CD14-positive monocyte (primary cell): Measurements from ENCODE around the gene GTPBP4. TPM values are rescaled to one million over a fixed set of nuclear protein-coding genes. Genes with fewer than 3 reads are reported as not detected.

ENCODE experiments used
- DNase-seq, 3 donors: peaks; one replicate each; pipeline ENCODE4 v3.0.0-alpha.2; 2011 to 2022
- H2AFZ ChIP-seq: 2 replicates; pipeline ENCODE4 v1.6.0; 2012; ENCODE audit warnings: mild to moderate bottlenecking, low read depth, low read length, inconsistent platforms; ENCODE audit not compliant: insufficient read depth, poor library complexity, severe bottlenecking
- H3K27ac ChIP-seq, 2 donors: 1 replicate in 1 of 2; 2 replicates in 1 of 2; pipeline ENCODE4 v1.5.1; 2012 to 2013; ENCODE audit warnings: low read length in 2 of 2, control low read depth in 1 of 2, inconsistent platforms in 1 of 2, low read depth in 1 of 2, mild to moderate bottlenecking in 1 of 2
- H3K27me3 ChIP-seq, 2 donors: one replicate each; pipeline versions ENCODE4 v1.6.0 to v1.6.1; 2011 to 2013; ENCODE audit warnings: low read length in 2 of 2; ENCODE audit not compliant: control insufficient read depth in 2 of 2, insufficient read depth in 2 of 2
- H3K36me3 ChIP-seq, 2 donors: replicated peaks in 1 of 2; 1 replicate in 1 of 2; 2 replicates in 1 of 2; pipeline versions ENCODE4 v1.5.1 to v1.6.1; 2012 to 2013; ENCODE audit warnings: low read length in 2 of 2, control low read depth in 1 of 2, inconsistent platforms in 1 of 2, mild to moderate bottlenecking in 1 of 2; ENCODE audit not compliant: insufficient read depth in 2 of 2, control insufficient read depth in 1 of 2
- H3K4me1 ChIP-seq, 2 donors: 1 replicate in 1 of 2; 2 replicates in 1 of 2; pipeline versions ENCODE4 v1.5.1 to v1.6.1; 2012 to 2013; ENCODE audit warnings: low read length in 2 of 2, control low read depth in 1 of 2, inconsistent platforms in 1 of 2, mild to moderate bottlenecking in 1 of 2, moderate library complexity in 1 of 2; ENCODE audit not compliant: insufficient read depth in 2 of 2, control insufficient read depth in 1 of 2
- H3K4me2 ChIP-seq: replicated peaks from 2 replicates; pipeline ENCODE3; 2012; ENCODE audit warnings: low read length, moderate library complexity, mild to moderate bottlenecking; ENCODE audit not compliant: poor library complexity, severe bottlenecking; ENCODE audit errors: extremely low read depth
- H3K4me3 ChIP-seq, 3 experiments: fragments of 200-600 bp in 1 of 3; sonication (generic) in 1 of 3; replicated peaks in 1 of 3; 1 replicate in 2 of 3; 2 replicates in 1 of 3; pipeline ENCODE4 v1.5.1; 2011 to 2013; ENCODE audit warnings: low read length in 3 of 3, mild to moderate bottlenecking in 3 of 3, control low read depth in 2 of 3, low read depth in 2 of 3, inconsistent platforms in 1 of 3, moderate library complexity in 1 of 3
- H3K79me2 ChIP-seq: 2 replicates; pipeline ENCODE4 v1.6.0; 2012; ENCODE audit warnings: mild to moderate bottlenecking, control low read depth, inconsistent platforms, low read length, moderate library complexity; ENCODE audit not compliant: insufficient read depth
- H3K9ac ChIP-seq: 2 replicates; pipeline ENCODE4 v1.6.0; 2017; ENCODE audit warnings: low read length, mild to moderate bottlenecking; ENCODE audit not compliant: insufficient read depth, poor library complexity, severe bottlenecking
- H3K9me3 ChIP-seq, 2 donors: replicated peaks in 1 of 2; 1 replicate in 1 of 2; 2 replicates in 1 of 2; pipeline versions ENCODE4 v1.5.1 to v1.6.1; 2012 to 2013; ENCODE audit warnings: low read length in 2 of 2, control low read depth in 1 of 2; ENCODE audit not compliant: control insufficient read depth in 1 of 2, insufficient read depth in 1 of 2
- H4K20me1 ChIP-seq: 2 replicates; pipeline ENCODE4 v1.6.0; 2012; ENCODE audit warnings: mild to moderate bottlenecking, low read length, control low read depth, moderate library complexity; ENCODE audit not compliant: insufficient read depth
- H3K27ac Mint-ChIP-seq, 7 donors: one replicate each; pipeline ENCODE4 v1.8.0; 2020; ENCODE audit warnings: mild to moderate bottlenecking in 7 of 7, mixed read lengths in 7 of 7, moderate library complexity in 6 of 7, inconsistent platforms in 2 of 7
- H3K27me3 Mint-ChIP-seq, 3 donors: one replicate each; pipeline ENCODE4 v1.8.0; 2021 to 2022; ENCODE audit warnings: low read depth in 3 of 3, mild to moderate bottlenecking in 3 of 3, mixed read lengths in 3 of 3, moderate library complexity in 3 of 3, inconsistent platforms in 1 of 3
- H3K36me3 Mint-ChIP-seq, 2 donors: one replicate each; pipeline ENCODE4 v1.8.0; 2020; ENCODE audit warnings: mixed read lengths in 2 of 2, inconsistent platforms in 1 of 2, mild to moderate bottlenecking in 1 of 2
- H3K4me1 Mint-ChIP-seq: one replicate; pipeline ENCODE4 v1.8.0; 2020; ENCODE audit warnings: mild to moderate bottlenecking, mixed read lengths
- H3K4me3 Mint-ChIP-seq, 2 donors: one replicate each; pipeline ENCODE4 v1.8.0; 2020; ENCODE audit warnings: mild to moderate bottlenecking in 2 of 2, mixed read lengths in 2 of 2, moderate library complexity in 1 of 2
- H3K9me3 Mint-ChIP-seq, 7 donors: one replicate each; pipeline ENCODE4 v1.8.0; 2020 to 2022; ENCODE audit warnings: mixed read lengths in 7 of 7, mild to moderate bottlenecking in 6 of 7, moderate library complexity in 6 of 7, inconsistent platforms in 2 of 7
- WGBS: methylation state at CpG from one replicate; pipeline ENCODE4 v1.1.5; 2013; ENCODE audit warnings: missing lambda C conversion rate; ENCODE audit not compliant: insufficient coverage; 5-methylcytosine and 5-hydroxymethylcytosine counted together
- intact Hi-C, 2 donors: fragments of 100-400 bp; cut with micrococcal nuclease; formaldehyde crosslinking; loops; one replicate each; pipeline versions ENCODE4 v1.15.0 to v1.15.1; 2023
- polyA plus RNA-seq, 3 donors: library from polyadenylated mRNA; depleted of rRNA in 1 of 3; unstranded in 2 of 3; stranded (reverse) in 1 of 3; fragments of 300-500 nt in 2 of 3; fragments of >200 nt in 1 of 3; fragmentation: Illumina TruSeq in 2 of 3; gene quantifications; 1 replicate in 2 of 3; 2 replicates in 1 of 3; pipeline ENCODE4 v1.2.3, GENCODE V29; 2012 to 2021
- TF ChIP-seq, protein P1 (sequence below): fragments of 200-600 bp; IDR thresholded peaks from one replicate; pipeline ENCODE4 v1.8.0; 2022; ENCODE audit warnings: antibody characterized with exemption, mild to moderate bottlenecking

The GTPBP4 gene
- polyA plus RNA-seq, 3 donors: 9.9 to 16.1 (median 12.2) TPM

DNA sequence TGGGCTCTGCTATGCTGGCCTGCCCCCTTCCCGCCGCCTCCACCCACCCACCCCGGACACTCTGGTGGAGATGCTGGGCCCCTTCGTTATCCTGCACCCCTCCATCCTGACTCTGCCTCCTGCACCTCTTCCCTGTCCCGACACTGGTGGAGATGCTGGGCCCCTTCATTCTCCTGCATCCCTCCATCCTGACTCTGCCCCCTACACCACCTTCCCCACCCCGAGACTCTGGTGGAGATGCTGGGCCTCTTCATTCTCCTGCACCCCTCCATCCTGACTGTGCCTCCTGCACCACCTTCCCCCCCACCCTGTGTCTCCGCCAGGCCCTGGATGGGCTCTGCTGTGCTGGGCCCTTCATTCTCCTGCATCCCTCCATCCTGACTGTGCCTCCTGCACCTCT is 22.5 kb downstream of the GTPBP4 start:
- H3K27ac ChIP-seq: no peak overlapping the region
- 97% methylated on average over 4 of the region's 7 CpGs for WGBS
- H3K4me3 ChIP-seq: no peak overlapping the region
- no peaks in the 10 kb centered on the region for H4K20me1 ChIP-seq
- H3K4me3 Mint-ChIP-seq: no peak overlapping the region
- no peaks in the 10 kb centered on the region for H3K9me3 ChIP-seq
- H3K4me1 Mint-ChIP-seq: no peaks in the 10 kb centered on the region
- DNase-seq: no peak
- H3K9me3 Mint-ChIP-seq: no peaks in the 10 kb centered on the region
- no peaks in the 10 kb centered on the region for H3K27me3 Mint-ChIP-seq
- H3K27ac Mint-ChIP-seq: peak overlapping the region in 1 of 7 donors; percentile 0
- intact Hi-C loops: no loop called here
- no peak overlapping the region for H3K4me2 ChIP-seq
- H3K27me3 ChIP-seq: no peaks in the 10 kb centered on the region
- TF ChIP-seq, protein P1, sequence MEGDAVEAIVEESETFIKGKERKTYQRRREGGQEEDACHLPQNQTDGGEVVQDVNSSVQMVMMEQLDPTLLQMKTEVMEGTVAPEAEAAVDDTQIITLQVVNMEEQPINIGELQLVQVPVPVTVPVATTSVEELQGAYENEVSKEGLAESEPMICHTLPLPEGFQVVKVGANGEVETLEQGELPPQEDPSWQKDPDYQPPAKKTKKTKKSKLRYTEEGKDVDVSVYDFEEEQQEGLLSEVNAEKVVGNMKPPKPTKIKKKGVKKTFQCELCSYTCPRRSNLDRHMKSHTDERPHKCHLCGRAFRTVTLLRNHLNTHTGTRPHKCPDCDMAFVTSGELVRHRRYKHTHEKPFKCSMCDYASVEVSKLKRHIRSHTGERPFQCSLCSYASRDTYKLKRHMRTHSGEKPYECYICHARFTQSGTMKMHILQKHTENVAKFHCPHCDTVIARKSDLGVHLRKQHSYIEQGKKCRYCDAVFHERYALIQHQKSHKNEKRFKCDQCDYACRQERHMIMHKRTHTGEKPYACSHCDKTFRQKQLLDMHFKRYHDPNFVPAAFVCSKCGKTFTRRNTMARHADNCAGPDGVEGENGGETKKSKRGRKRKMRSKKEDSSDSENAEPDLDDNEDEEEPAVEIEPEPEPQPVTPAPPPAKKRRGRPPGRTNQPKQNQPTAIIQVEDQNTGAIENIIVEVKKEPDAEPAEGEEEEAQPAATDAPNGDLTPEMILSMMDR: no peak
- H3K36me3 ChIP-seq: peaks cover 90 to 100% of the 10 kb centered on the region in 2 donors
- H2AFZ ChIP-seq: no peak overlapping the region
- H3K79me2 ChIP-seq: no peaks in the 10 kb centered on the region
- peaks cover 83 to 92% of the 10 kb centered on the region in 2 donors for H3K36me3 Mint-ChIP-seq
- H3K4me1 ChIP-seq: no peaks in the 10 kb centered on the region
- no peak overlapping the region for H3K9ac ChIP-seq

- DNase-seq: no peak
- no peak overlapping the region for H3K27ac ChIP-seq
- WGBS: 96% methylated on average over 14 of the region's 16 CpGs
These were observed 23.5 kb downstream of the GTPBP4 start for GRCh38 chr10:1011696-1012095.

More at GRCh38 chr10:1011696-1012095, 23.5 kb downstream of the GTPBP4 start:
- no peaks in the 10 kb centered on the region for H3K4me1 ChIP-seq
- TF ChIP-seq, protein P1: no peak
- H2AFZ ChIP-seq: no peak overlapping the region
- no peaks in the 10 kb centered on the region for H3K79me2 ChIP-seq
- H3K27me3 Mint-ChIP-seq: no peaks in the 10 kb centered on the region
- peaks cover 82 to 92% of the 10 kb centered on the region in 2 donors for H3K36me3 Mint-ChIP-seq
- H3K9me3 ChIP-seq: no peaks in the 10 kb centered on the region
- peaks cover 90 to 100% of the 10 kb centered on the region in 2 donors for H3K36me3 ChIP-seq
- peak overlapping the region in 4 of 7 donors; percentile 10 to 70 (median 34) for H3K27ac Mint-ChIP-seq
- H3K9me3 Mint-ChIP-seq: no peaks in the 10 kb centered on the region
- intact Hi-C loops: no loop called here
- no peak overlapping the region for H3K4me2 ChIP-seq
- H3K4me3 ChIP-seq: no peak overlapping the region
- H3K4me3 Mint-ChIP-seq: no peak overlapping the region
- H3K9ac ChIP-seq: no peak overlapping the region
- no peaks in the 10 kb centered on the region for H3K27me3 ChIP-seq
- H4K20me1 ChIP-seq: no peaks in the 10 kb centered on the region
- H3K4me1 Mint-ChIP-seq: no peaks in the 10 kb centered on the region
